ENCODE results near the gene CAB39L.
"Not testable (repeated sequence)": the region's sequence is repeated elsewhere in the genome, so short reads cannot be mapped to it uniquely, and the experiment has no call there.

Gene CAB39L

GRCh38 chr13:49305792-49306425, 138.0 kb downstream of the CAB39L start:
- no peak for DNase-seq

GRCh38 chr13:49304763-49305700, 138.8 kb downstream of the CAB39L start:
- no peak for DNase-seq

GRCh38 chr13:49304356-49304755, 139.5 kb downstream of the CAB39L start:
- DNase-seq, result no peak

GRCh38 chr13:49303533-49304252, 140.2 kb downstream of the CAB39L start:
- DNase-seq, result no peak

GRCh38 chr13:49302817-49303216, 141.0 kb downstream of the CAB39L start:
- no peak for DNase-seq

- DNase-seq, result no peak
Measured at GRCh38 chr13:49302222-49302621, 141.6 kb downstream of the CAB39L start.

- DNase-seq, result peak; percentile 82
Measured at GRCh38 chr13:49300739-49301589, 142.9 kb downstream of the CAB39L start.

GRCh38 chr13:49300276-49300675, 143.6 kb downstream of the CAB39L start:
- no peak for DNase-seq

- DNase-seq, result no peak
Measured at GRCh38 chr13:49298903-49299605, 144.8 kb downstream of the CAB39L start.

- no peak for DNase-seq
Measured at GRCh38 chr13:49298416-49298815, 145.4 kb downstream of the CAB39L start.

- DNase-seq, result no peak
Measured at GRCh38 chr13:49297338-49297737, 146.5 kb downstream of the CAB39L start.

- no peak for DNase-seq
Measured at GRCh38 chr13:49296659-49297058, 147.2 kb downstream of the CAB39L start.

GRCh38 chr13:49295244-49295643, 148.6 kb downstream of the CAB39L start:
- DNase-seq, result no peak

GRCh38 chr13:49294723-49295122, 149.1 kb downstream of the CAB39L start:
- DNase-seq, result not testable (repeated sequence)

- no peak for DNase-seq
Measured at GRCh38 chr13:49292742-49293486, 150.9 kb downstream of the CAB39L start.

GRCh38 chr13:49288458-49288857, 155.4 kb downstream of the CAB39L start:
- no peak for DNase-seq

GRCh38 chr13:49287995-49288394, 155.9 kb downstream of the CAB39L start:
- DNase-seq, result no peak

- no peak for DNase-seq
Measured at GRCh38 chr13:49279885-49280284, 164.0 kb downstream of the CAB39L start.

- DNase-seq, result no peak
Measured at GRCh38 chr13:49279112-49279511, 164.8 kb downstream of the CAB39L start.

GRCh38 chr13:49278211-49278610, 165.7 kb downstream of the CAB39L start:
- no peak for DNase-seq

- no peak for DNase-seq
Measured at GRCh38 chr13:49272296-49272695, 171.6 kb downstream of the CAB39L start.

Data from inflammatory macrophage treated with lipopolysaccharide for 4 hours (primary cell).